GM12891 (cell line): ENCODE data around the gene HNRNPA3.
A peak's percentile ranks its signal among the peaks of the same experiment; 100 is the strongest.
"Not testable (repeated sequence)": the region's sequence is repeated elsewhere in the genome, so short reads cannot be mapped to it uniquely, and the experiment has no call there.

Experiments used
- DNase-seq: peaks from one replicate; pipeline ENCODE4 v3.0.0; 2011; ENCODE audit warnings: low spot score; ENCODE audit not compliant: insufficient read length
- FAIRE-seq: peaks from 2 replicates; lab custom pipeline; 2011; peaks lifted over from hg19 to GRCh38; lab: Jason Lieb, UNC
- PAX5 ChIP-seq: IDR thresholded peaks from 2 replicates; pipeline ENCODE4 v1.6.1; 2011; ENCODE audit warnings: low read length, moderate library complexity, mild to moderate bottlenecking; ENCODE audit not compliant: insufficient read depth, severe bottlenecking
- POLR2A ChIP-seq: IDR thresholded peaks from 2 replicates; pipeline ENCODE4 v1.6.1; 2011; ENCODE audit warnings: low read depth, low read length, control low read depth
- POLR2AphosphoS5 ChIP-seq: IDR thresholded peaks from 2 replicates; pipeline ENCODE4 v1.6.1; 2011; ENCODE audit warnings: low read depth, low read length, control low read depth
- POU2F2 ChIP-seq: IDR thresholded peaks from 2 replicates; pipeline ENCODE4 v1.6.1; 2011; ENCODE audit warnings: low read depth, mild to moderate bottlenecking, control low read depth, low read length, moderate library complexity
- SPI1 ChIP-seq: IDR thresholded peaks from 2 replicates; pipeline ENCODE4 v1.6.1; 2011; ENCODE audit warnings: low read depth, low read length, control low read depth
- TAF1 ChIP-seq: IDR thresholded peaks from 2 replicates; pipeline ENCODE4 v1.6.1; 2011; ENCODE audit warnings: low read depth, low read length, control low read depth

HNRNPA3 gene

DNA sequence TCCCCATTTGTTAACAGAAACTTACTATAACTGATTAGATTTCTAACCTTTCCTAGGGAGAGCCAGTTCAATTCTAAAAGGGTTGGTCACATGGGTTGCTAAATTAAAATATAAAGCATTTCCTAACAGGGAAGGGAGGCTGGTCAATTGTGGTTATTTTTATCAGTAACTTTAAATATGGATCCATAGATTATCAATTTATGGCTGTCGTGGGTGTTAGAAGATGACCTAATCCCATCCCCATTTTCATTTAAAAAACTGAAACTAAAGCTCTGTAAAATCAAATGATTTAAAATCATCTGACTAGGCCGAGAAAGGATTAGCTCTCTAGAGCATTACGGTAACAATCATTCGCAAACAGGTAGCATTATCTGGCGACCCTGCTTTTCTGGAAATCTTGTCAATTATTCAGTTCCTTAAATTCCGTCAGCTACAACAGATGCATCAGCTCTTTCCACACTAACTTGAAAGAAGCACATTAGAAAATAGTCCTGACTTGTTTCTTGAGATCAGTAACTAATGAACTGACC is 953 bp upstream of the HNRNPA3 start:
- DNase-seq (no peak), FAIRE-seq (no peak)
- TF ChIP-seq SPI1, result peak; percentile 52; the same call in 1 of the 2 replicates
- no peak for TF ChIP-seq POU2F2

DNA sequence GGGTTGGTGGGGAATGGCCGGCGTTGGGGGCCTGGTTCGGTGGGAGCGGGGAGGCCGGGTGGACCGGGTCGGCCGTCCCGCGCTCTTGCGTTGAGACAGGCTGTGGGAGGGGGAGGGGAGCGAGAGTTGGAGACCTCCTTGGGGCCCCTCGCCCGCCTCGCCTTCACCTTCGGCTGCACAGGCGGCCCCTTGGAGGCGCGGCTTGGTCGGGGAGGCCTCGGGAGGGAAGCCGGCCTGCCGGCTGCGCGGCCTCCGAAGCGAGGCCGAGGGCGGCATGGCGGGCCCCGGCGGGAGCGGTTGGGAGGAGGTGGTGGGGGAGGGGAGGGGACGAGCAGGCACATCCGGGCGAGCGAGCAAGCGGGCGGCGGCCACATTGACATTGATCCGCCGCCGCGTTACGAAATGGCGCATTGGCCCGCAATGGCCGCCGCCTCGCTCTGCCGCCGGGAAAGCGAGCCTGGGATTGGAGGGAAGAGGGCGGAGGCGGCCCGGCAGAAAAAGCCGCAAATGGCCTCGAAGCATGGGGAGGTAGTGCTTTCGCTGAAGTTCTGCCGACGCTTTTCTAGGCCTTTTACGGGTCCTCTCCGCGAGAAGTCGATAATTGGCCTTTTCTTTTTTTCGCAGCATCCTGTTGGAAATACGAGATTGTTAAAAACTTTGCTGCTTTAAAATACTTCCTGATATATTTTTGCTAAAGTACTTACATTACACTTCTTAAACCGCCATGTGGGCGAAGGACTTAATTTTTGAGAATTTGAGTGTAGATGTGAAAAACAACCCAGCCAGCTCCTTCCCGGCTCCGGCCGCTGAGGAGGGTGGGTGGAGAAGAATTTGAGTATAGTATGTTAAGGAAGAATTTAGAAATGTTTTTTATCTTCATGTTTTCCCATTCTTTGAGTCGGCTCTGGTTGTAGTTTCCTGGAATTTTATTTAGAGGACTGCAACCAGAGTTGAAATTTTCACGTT is 580 bp downstream of the HNRNPA3 start:
- FAIRE-seq (peak; percentile 91), DNase-seq (peak; percentile 71)
- TF ChIP-seq POU2F2, result no peak
- TF ChIP-seq TAF1, result no peak
- no peak for TF ChIP-seq SPI1
- TF ChIP-seq PAX5, result no peak
- TF ChIP-seq POLR2A, result peak; percentile 48; the same call in 1 of the 2 replicates
- TF ChIP-seq POLR2AphosphoS5, result peak; percentile 63; the same call in 1 of the 2 replicates

DNA sequence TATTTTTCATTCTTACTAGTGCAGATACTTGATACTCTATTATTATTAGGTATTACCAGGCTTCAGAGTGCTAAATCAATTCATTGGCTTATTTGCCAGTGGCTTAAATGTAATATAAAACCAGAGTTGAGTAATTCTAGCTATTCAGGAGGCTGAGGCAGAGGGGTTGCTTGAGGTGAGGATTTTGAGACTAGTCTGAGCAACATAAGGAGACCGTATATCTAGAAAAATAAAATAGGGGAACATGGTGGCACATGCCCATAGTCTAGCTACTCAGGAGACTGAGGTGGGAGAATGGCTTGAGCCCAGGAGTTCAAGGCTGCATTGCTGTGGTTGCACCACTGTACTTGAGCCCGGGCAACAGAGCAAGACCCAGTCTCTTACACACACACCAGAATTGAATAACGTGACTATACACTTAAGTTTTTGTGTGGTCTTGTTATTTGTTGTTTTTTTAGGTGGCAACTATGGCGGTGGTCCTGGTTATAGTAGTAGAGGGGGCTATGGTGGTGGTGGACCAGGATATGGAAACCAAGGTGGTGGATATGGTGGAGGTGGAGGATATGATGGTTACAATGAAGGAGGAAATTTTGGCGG is 4.8 kb downstream of the HNRNPA3 start:
- DNase-seq (no peak), FAIRE-seq (no peak)
- TF ChIP-seq POU2F2 (no peak), PAX5 (no peak), SPI1 (no peak), TAF1 (no peak), POLR2AphosphoS5 (peak; percentile 66), POLR2A (peak; percentile 43; the same call in 1 of the 2 replicates)

DNA sequence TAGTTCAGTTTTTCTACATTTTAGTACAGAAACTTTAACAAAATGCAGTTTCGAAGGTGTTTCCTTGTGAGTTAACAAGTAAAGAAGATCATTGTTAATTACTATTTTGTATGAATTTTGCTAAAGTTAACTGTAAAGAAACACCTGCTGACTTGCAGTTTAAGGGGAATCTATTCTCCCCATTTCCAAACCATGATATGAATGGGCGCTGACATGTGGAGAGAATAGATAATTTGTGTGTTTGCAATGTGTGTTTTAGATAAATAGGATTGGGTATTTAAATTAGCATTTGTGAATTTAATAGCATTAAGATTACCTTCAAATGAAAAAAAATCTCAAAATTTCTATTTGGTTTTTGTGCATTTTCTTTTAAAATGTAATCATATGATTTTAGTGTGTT is 7.2 kb downstream of the HNRNPA3 start:
- DNase-seq, FAIRE-seq: not testable (repeated sequence)

DNA sequence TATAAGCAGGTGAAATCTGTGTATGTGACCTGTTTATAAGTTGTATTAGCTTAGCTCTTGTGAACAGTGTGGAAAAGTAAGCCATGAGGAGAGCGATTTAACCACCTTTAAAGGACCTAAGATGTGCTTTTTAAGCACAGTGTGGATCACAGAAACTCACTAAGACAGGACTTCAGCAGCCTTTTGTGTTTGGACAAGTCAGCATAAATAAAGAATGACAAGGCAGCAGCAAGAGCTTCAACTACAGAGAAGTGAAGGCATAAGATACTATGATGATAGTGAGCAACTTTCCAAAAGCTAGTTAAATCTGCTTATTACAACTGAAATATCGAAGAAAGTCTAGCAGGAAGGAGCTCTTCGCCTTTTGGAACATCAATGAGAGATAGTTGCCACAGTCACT is 8.9 kb downstream of the HNRNPA3 start:
- DNase-seq (no peak), FAIRE-seq (no peak)
- TF ChIP-seq POU2F2 (no peak), SPI1 (no peak), TAF1 (no peak), PAX5 (no peak), POLR2A (peak; percentile 23), POLR2AphosphoS5 (peak; percentile 43; the same call in 1 of the 2 replicates)

DNA sequence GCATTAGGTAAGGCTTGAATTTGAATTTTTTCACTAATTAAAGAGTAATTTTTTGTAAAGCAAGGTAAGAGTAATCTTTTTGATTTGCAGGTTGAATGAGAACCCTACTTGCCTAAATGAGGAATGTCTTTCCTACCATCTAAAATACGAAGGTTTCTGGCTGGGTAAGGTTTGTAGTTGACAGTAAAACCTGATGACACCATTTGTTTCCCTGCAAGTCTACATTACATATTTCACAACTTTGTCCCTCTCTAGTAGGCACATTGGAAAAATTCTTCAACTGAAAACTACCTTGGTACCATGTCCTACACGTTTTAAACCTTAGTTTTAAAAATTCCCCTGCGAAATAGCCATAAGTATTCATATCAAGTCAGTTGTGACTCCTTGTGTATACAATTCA is 9.4 kb downstream of the HNRNPA3 start:
- no peak for TF ChIP-seq SPI1
- TF ChIP-seq POLR2AphosphoS5, result no peak
- no peak for TF ChIP-seq TAF1
- no peak; the same call in 1 of the 2 replicates for TF ChIP-seq POLR2A
- TF ChIP-seq PAX5, result no peak
- no peak for FAIRE-seq
- no peak for DNase-seq

DNA sequence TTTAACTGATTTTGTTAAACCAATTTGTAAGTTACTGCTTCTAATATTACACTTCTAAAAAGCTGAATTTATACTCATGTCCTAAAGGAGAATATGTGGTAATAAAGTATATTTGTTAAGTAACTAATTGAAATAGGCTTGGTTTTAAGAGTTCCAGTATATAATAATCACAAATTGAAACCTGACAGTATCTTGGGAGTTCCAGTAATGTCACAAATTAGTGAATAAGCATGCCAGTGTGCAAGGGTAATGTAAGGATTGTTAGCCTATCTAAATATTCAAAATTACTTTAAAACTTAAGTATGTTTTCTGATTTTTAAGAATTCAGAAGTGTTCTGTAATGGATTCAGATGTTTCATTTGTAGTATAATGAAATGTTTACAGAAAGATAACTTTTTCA is 10.8 kb downstream of the HNRNPA3 start:
- FAIRE-seq, result not testable (repeated sequence)

DNA sequence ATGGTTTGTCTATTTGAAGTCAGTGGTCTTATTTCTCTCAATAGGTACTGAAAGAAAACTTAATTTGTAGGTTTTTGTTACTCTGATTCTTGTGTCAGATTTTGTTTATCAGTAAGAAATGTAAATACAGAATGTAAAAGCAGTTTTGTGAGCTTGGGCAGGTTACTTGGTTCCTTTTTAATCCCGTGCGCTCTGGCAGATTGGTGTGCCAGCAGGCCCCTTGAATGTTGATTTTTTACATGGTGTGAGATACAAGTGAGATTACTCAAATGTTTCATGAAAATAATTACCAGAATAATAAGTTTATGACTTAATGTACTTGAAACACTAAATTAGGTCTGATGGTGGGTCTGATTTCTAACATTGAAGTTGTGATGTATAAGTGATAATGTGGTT is 13.4 kb downstream of the HNRNPA3 start:
- DNase-seq (no peak), FAIRE-seq (no peak)
- TF ChIP-seq POU2F2 (no peak), POLR2A (peak; percentile 46)

More for the DNA sequence above, 10.8 kb downstream of the HNRNPA3 start:
- not testable (repeated sequence) for DNase-seq

DNA sequence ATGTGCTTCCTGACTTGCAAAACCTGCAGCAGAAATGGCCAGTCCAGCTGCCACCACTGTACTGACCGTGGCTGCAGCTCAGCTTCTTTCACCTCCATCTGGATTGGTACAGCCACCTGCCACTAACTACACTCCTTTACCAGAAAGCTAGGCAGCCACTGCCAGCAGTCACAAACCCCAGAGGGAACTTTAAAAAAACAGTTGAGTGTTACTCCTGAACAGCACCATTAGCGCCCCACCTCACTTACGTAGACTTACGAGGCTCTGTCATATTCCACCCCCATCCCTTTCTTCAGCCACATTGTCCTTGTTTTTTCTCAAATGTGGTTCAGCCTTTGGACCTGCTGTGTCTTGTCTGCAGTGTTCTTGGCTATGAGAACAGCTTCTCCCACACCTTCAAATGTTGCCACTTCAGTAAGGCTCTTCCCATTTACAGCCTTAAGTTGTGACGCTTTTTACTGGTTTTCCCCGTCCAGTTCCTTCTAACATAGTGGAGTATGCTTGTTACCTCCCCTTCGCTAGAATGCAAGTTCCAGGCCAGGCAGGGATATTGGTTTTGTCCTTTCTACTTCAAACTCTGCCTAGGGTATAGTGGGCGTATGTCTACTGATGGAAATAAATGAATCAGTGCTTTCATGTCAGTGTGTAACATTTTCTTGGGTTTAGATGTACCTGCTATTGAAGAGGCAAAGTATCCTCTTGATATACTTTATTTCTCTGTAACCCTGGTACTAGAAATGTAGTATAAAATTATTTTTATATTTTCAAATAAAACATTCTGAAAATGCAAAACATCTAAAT is 17.0 kb downstream of the HNRNPA3 start:
- DNase-seq (no peak), FAIRE-seq (no peak)
- TF ChIP-seq POLR2AphosphoS5 (peak; percentile 87), POLR2A (peak; percentile 82), POU2F2 (no peak; the same call in 1 of the 2 replicates)

DNA sequence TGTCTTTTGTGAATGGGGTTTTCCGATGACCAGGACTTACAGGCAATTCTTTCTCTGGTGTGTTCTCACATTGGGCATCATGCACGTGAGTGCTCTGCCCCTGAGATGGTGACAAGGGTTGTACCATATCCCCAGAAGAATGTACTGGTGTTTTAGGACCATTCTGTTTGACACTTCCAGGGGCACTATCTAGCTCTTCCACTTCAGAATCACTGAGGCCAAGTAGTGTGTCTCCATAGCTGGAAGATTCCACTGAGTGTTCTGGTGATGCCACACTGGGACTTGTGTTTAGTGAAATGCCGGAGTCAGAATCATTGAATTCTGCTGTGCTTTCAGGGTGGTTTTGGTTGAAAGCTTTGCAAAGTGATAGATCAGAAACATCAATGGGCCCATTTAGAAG is 18.7 kb downstream of the HNRNPA3 start:
- DNase-seq (no peak), FAIRE-seq (no peak)
- TF ChIP-seq POLR2A (peak; percentile 59; the same call in 1 of the 2 replicates), SPI1 (no peak)
